IMR-90 (cell line): ENCODE results near the gene MRPL57. TPM values are rescaled to one million over a fixed set of nuclear protein-coding genes. Genes with fewer than 3 reads are reported as not detected.

Experiments
- ATAC-seq: fragments of 200-7000 bp; cut with Tn5 transposase; 2 replicates; pipeline ENCODE4 v1.9.1; 2020; ENCODE audit warnings: low read depth, mild to moderate bottlenecking, moderate library complexity
- BruUV-seq: library from RNA; stranded (reverse); fragments of 400-500 nt; replicated peaks from 2 replicates; lab custom pipeline; 2021; lab: Mats Ljungman, UMichigan
- CTCF ChIA-PET: fragments of 300-600 bp; formaldehyde crosslinking; extraction: SDS; loops from one replicate; lab custom pipeline; 2021; ENCODE audit warnings: antibody characterized with exemption; lab: Yijun Ruan, JAX
- POLR2A ChIA-PET: fragments of 300-600 bp; sonication (Branson Sonifier 250); formaldehyde crosslinking; loops from one replicate; lab custom pipeline; 2022; ENCODE audit warnings: antibody characterized with exemption; ENCODE audit not compliant: unreplicated experiment; lab: Charles Lee
- DNase-seq: peaks from one replicate; pipeline ENCODE4 v3.0.0; 2013
- H2AFZ ChIP-seq: replicated peaks from 2 replicates; pipeline ENCODE3; 2013; ENCODE audit warnings: low read length, mild to moderate bottlenecking; ENCODE audit not compliant: poor library complexity
- H2AK5ac ChIP-seq: 2 replicates; pipeline ENCODE4 v1.6.1; 2013; ENCODE audit warnings: low read depth, low read length, inconsistent platforms
- H2AK9ac ChIP-seq: replicated peaks from 2 replicates; pipeline ENCODE3; 2013; ENCODE audit warnings: mild to moderate bottlenecking, low read depth, low read length, moderate library complexity; ENCODE audit not compliant: poor library complexity
- H2BK120ac ChIP-seq: 2 replicates; pipeline ENCODE4 v1.6.1; 2013; ENCODE audit warnings: low read depth, low read length, inconsistent platforms
- H2BK15ac ChIP-seq: 3 replicates; pipeline ENCODE4 v1.6.1; 2013; ENCODE audit warnings: low read depth, low read length, inconsistent platforms
- H2BK20ac ChIP-seq: 2 replicates; pipeline ENCODE4 v1.6.1; 2013; ENCODE audit warnings: low read depth, mild to moderate bottlenecking, inconsistent platforms, low read length, moderate library complexity
- H2BK5ac ChIP-seq: 2 replicates; pipeline ENCODE4 v1.6.1; 2013; ENCODE audit warnings: mild to moderate bottlenecking, low read depth, low read length, inconsistent platforms; ENCODE audit not compliant: poor library complexity, severe bottlenecking
- H3K14ac ChIP-seq: replicated peaks from 2 replicates; pipeline ENCODE4 v1.6.1; 2013; ENCODE audit warnings: low read depth, low read length, inconsistent platforms
- H3K18ac ChIP-seq: 2 replicates; pipeline ENCODE4 v1.6.1; 2013; ENCODE audit warnings: low read depth, low read length, control low read depth
- H3K23ac ChIP-seq: 2 replicates; pipeline ENCODE4 v1.6.1; 2013; ENCODE audit warnings: low read depth, low read length, inconsistent platforms
- H3K27ac ChIP-seq: 2 replicates; pipeline ENCODE4 v1.5.1; 2013; ENCODE audit warnings: mild to moderate bottlenecking, control low read depth, low read length; ENCODE audit not compliant: insufficient read depth
- H3K27me3 ChIP-seq: 2 replicates; pipeline ENCODE4 v1.6.1; 2013; ENCODE audit warnings: low read length; ENCODE audit not compliant: control insufficient read depth, insufficient read depth
- H3K36me3 ChIP-seq: 2 replicates; pipeline ENCODE4 v1.6.1; 2013; ENCODE audit warnings: low read length, mixed read lengths; ENCODE audit not compliant: control insufficient read depth, insufficient read depth
- H3K4ac ChIP-seq: 2 replicates; pipeline ENCODE4 v1.6.1; 2013; ENCODE audit warnings: low read depth, low read length, inconsistent platforms
- H3K4me1 ChIP-seq: 2 replicates; pipeline ENCODE4 v1.6.1; 2013; ENCODE audit warnings: low read length, mixed read lengths; ENCODE audit not compliant: control insufficient read depth, insufficient read depth
- H3K4me2 ChIP-seq: 2 replicates; pipeline ENCODE4 v1.6.1; 2013; ENCODE audit warnings: low read depth, mild to moderate bottlenecking, control low read depth, low read length, moderate library complexity
- H3K4me3 ChIP-seq: 2 replicates; pipeline ENCODE4 v1.5.1; 2013; ENCODE audit warnings: low read depth, mild to moderate bottlenecking, control low read depth, low read length, moderate library complexity; ENCODE audit not compliant: insufficient read depth
- H3K56ac ChIP-seq: 2 replicates; pipeline ENCODE4 v1.6.1; 2013; ENCODE audit warnings: low read length, inconsistent platforms; ENCODE audit not compliant: insufficient read depth; ENCODE audit errors: extremely low read depth
- H3K79me1 ChIP-seq, 2 experiments: 2 replicates each; pipeline ENCODE4 v1.6.1; 2013; ENCODE audit warnings: low read length in 2 of 2, inconsistent platforms in 1 of 2, low read depth in 1 of 2
- H3K9ac ChIP-seq: 2 replicates; pipeline ENCODE4 v1.6.1; 2013; ENCODE audit warnings: low read depth, low read length, control low read depth
- H3K9me1 ChIP-seq: 2 replicates; pipeline ENCODE4 v1.6.1; 2013; ENCODE audit warnings: low read length, inconsistent platforms; ENCODE audit not compliant: insufficient read depth
- H3K9me3 ChIP-seq: 2 replicates; pipeline ENCODE4 v1.6.1; 2013; ENCODE audit warnings: low read length; ENCODE audit not compliant: control insufficient read depth, insufficient read depth
- H4K20me1 ChIP-seq: 2 replicates; pipeline ENCODE4 v1.6.1; 2013; ENCODE audit warnings: low read length, inconsistent platforms; ENCODE audit not compliant: insufficient read depth
- H4K5ac ChIP-seq: 2 replicates; pipeline ENCODE4 v1.6.1; 2013; ENCODE audit warnings: mild to moderate bottlenecking, low read depth, low read length, control low read depth
- H4K8ac ChIP-seq, 2 experiments: 2 replicates each; pipeline ENCODE4 v1.6.1; 2013; ENCODE audit warnings: low read depth in 2 of 2, low read length in 2 of 2, control low read depth in 1 of 2, inconsistent platforms in 1 of 2
- H4K91ac ChIP-seq: 2 replicates; pipeline ENCODE4 v1.6.1; 2013; ENCODE audit warnings: low read depth, low read length, inconsistent platforms; ENCODE audit not compliant: insufficient read depth
- BHLHE40 ChIP-seq: fragments of 150-350 bp; IDR thresholded peaks from 2 replicates; pipeline ENCODE4 v1.6.1; 2016; ENCODE audit warnings: mild to moderate bottlenecking, low read depth, low read length
- CEBPB ChIP-seq: IDR thresholded peaks from 2 replicates; pipeline ENCODE4 v1.6.1; 2012; ENCODE audit warnings: low read depth, low read length, improper control_type of control experiment
- CHD1 ChIP-seq: IDR thresholded peaks from 2 replicates; pipeline ENCODE4 v1.6.1; 2012; ENCODE audit warnings: low read depth, low read length, improper control_type of control experiment
- CTCF ChIP-seq: conservative IDR thresholded peaks from 2 replicates; pipeline ENCODE4 v1.5.1; 2012; ENCODE audit warnings: mild to moderate bottlenecking, low read depth, low read length, improper control_type of control experiment
- ELK1 ChIP-seq: fragments of 150-350 bp; IDR thresholded peaks from 2 replicates; pipeline ENCODE4 v1.6.1; 2016; ENCODE audit warnings: low read depth, mild to moderate bottlenecking, low read length, moderate library complexity, borderline replicate concordance
- MAZ ChIP-seq: IDR thresholded peaks from 2 replicates; pipeline ENCODE4 v1.6.1; 2012; ENCODE audit warnings: low read depth, mild to moderate bottlenecking, low read length, improper control_type of control experiment, moderate library complexity, borderline replicate concordance
- MXI1 ChIP-seq: IDR thresholded peaks from 2 replicates; pipeline ENCODE4 v1.6.1; 2012; ENCODE audit warnings: low read depth, mild to moderate bottlenecking, low read length, moderate library complexity, borderline replicate concordance
- NFE2L2 ChIP-seq: fragments of 150-350 bp; IDR thresholded peaks from 2 replicates; pipeline ENCODE4 v1.6.1; 2016; ENCODE audit warnings: low read depth, mild to moderate bottlenecking, low read length
- POLR2A ChIP-seq: IDR thresholded peaks from 2 replicates; pipeline ENCODE4 v1.6.1; 2012; ENCODE audit warnings: mild to moderate bottlenecking, low read depth, low read length
- RAD21 ChIP-seq: IDR thresholded peaks from 2 replicates; pipeline ENCODE4 v1.6.1; 2012; ENCODE audit warnings: low read length, improper control_type of control experiment
- RCOR1 ChIP-seq: IDR thresholded peaks from 2 replicates; pipeline ENCODE4 v1.6.1; 2012; ENCODE audit warnings: mild to moderate bottlenecking, low read length, improper control_type of control experiment; ENCODE audit not compliant: insufficient replicate concordance
- RFX5 ChIP-seq: IDR thresholded peaks from 2 replicates; pipeline ENCODE4 v1.8.0; 2012; ENCODE audit warnings: low read depth, mild to moderate bottlenecking, low read length, moderate library complexity
- SMC3 ChIP-seq: fragments of 150-350 bp; IDR thresholded peaks from 2 replicates; pipeline ENCODE4 v1.6.1; 2016; ENCODE audit warnings: low read depth, mild to moderate bottlenecking, antibody characterized with exemption, low read length, moderate library complexity
- WGBS, 2 experiments: methylation state at CpG; one replicate each; pipeline versions ENCODE4 v1.1.5 to v1.1.7; 2013; ENCODE audit warnings: missing lambda C conversion rate in 2 of 2; ENCODE audit not compliant: insufficient read length in 1 of 2; ENCODE audit errors: extremely low coverage in 2 of 2; 5-methylcytosine and 5-hydroxymethylcytosine counted together
- dilution Hi-C: fragments of 300-500 bp; cut with HindIII; formaldehyde crosslinking; loops from one replicate; pipeline ENCODE4 v1.14.3; 2018; ENCODE audit warnings: low sequenced_read_pairs; ENCODE audit not compliant: unreplicated experiment
- in situ Hi-C: fragments of 300-500 bp; cut with MboI; formaldehyde crosslinking; loops from 3 replicates; pipeline ENCODE4 v1.14.3; 2019; ENCODE audit warnings: low sequenced_read_pairs, inconsistent platforms, mixed read lengths
- intact Hi-C: fragments of 100-400 bp; cut with micrococcal nuclease; formaldehyde crosslinking; loops from 2 replicates; pipeline ENCODE4 v1.10.0; 2022
- polyA plus RNA-seq, 3 experiments: library from polyadenylated mRNA; depleted of rRNA; stranded (reverse); fragments of >200 nt; gene quantifications; 2 replicates each; pipeline ENCODE4 v1.2.3, GENCODE V29; 2012; ENCODE audit warnings: low replicate concordance in 1 of 3
- total RNA-seq: library from RNA; depleted of rRNA; stranded (reverse); fragments of >200 nt; gene quantifications from 2 replicates; pipeline ENCODE4 v1.2.3, GENCODE V29; 2012

Gene MRPL57
- total and polyA plus RNA-seq, 2 of the 4 experiments (the other 2 are of a cell fraction) = 7.0 to 8.0 TPM

- intact Hi-C loops = loop anchor here (2.0 kb wide), 2 partner anchors 123 to 233 kb away; no protein-coding TSS in a partner anchor
Observed at GRCh38 chr13:21175656-21176214, 723 bp upstream of the MRPL57 start.

More at GRCh38 chr13:21175656-21176214, 723 bp upstream of the MRPL57 start:
- peak overlapping the region; percentile 83 for H3K4ac ChIP-seq
- peak overlapping the region; percentile 66 for H3K27ac ChIP-seq
- H4K20me1 ChIP-seq = no peaks in the 10 kb centered on the region
- peaks cover 1% of the 10 kb centered on the region; the same call in 1 of the 2 replicates for H3K36me3 ChIP-seq
- peak overlapping the region; percentile 71 for H3K4me2 ChIP-seq
- peaks cover 18 to 34% of the 10 kb centered on the region in 2 experiments for H3K79me1 ChIP-seq
- H2AK5ac ChIP-seq = peak overlapping the region; percentile 15
- H2BK15ac ChIP-seq = no peak overlapping the region
- no peak overlapping the region for H4K5ac ChIP-seq
- CTCF ChIA-PET = interaction anchor here (0.5 kb wide), 1 partner anchor 440 kb away, joined by 3 read pairs; no protein-coding TSS in a partner anchor
- H3K9ac ChIP-seq = peak overlapping the region; percentile 64; the same call in 1 of the 2 replicates
- H3K18ac ChIP-seq = no peak overlapping the region
- H2AFZ ChIP-seq = peak overlapping the region; percentile 91
- peak overlapping the region; percentile 52 for H4K91ac ChIP-seq
- peak overlapping the region; percentile 53; the same call in 1 of the 2 replicates for H3K14ac ChIP-seq
- peak overlapping the region; percentile 62; the same call in 1 of the 2 replicates for H3K56ac ChIP-seq
- DNase-seq = peak; percentile 28
- peaks cover 6% of the 10 kb centered on the region; the same call in 1 of the 2 replicates for H3K9me1 ChIP-seq
- POLR2A ChIA-PET = no interaction called here
- peak overlapping the region; percentile 0 to 29; a peak in 2 of 4 replicates for H4K8ac ChIP-seq
- dilution Hi-C loops = no loop called here
- in situ Hi-C loops = loop anchor here (10.0 kb wide), 1 partner anchor 299 kb away; no protein-coding TSS in a partner anchor
- 0 out of 2 replicates have a peak, but pooled peaks cover 2% of the 10 kb centered on the region for H3K4me1 ChIP-seq
- ATAC-seq = no peak
- peak overlapping the region; percentile 85; the same call in 1 of the 2 replicates for H3K23ac ChIP-seq
- H2BK120ac ChIP-seq = peak overlapping the region; percentile 25; the same call in 1 of the 2 replicates
- WGBS, 2 experiments = 2% methylated on average over 8 of the region's 13 CpGs; no CpG with 5 or more reads in 1 of the 2 experiments
- peak overlapping the region; percentile 28 for H2BK5ac ChIP-seq
- H3K4me3 ChIP-seq = peak overlapping the region; percentile 87
- no peaks in the 10 kb centered on the region for H3K9me3 ChIP-seq
- H2BK20ac ChIP-seq = peak overlapping the region; percentile 21; the same call in 1 of the 2 replicates
- TSS peak; percentile 70 for BruUV-seq
- H2AK9ac ChIP-seq = peak overlapping the region; percentile 8
- TF ChIP-seq MAZ = no peak
- no peak for TF ChIP-seq ELK1
- TF ChIP-seq SMC3 = no peak
- TF ChIP-seq CHD1 = no peak
- TF ChIP-seq RAD21 = no peak
- TF ChIP-seq NFE2L2 = no peak
- no peak for TF ChIP-seq RCOR1
- TF ChIP-seq CEBPB = no peak
- no peak for TF ChIP-seq CTCF
- no peak for TF ChIP-seq RFX5
- no peak for TF ChIP-seq POLR2A
- no peak for TF ChIP-seq BHLHE40
- no peak for TF ChIP-seq MXI1
- H3K27me3 ChIP-seq = no peaks in the 10 kb centered on the region
